SJCRH30 (cell line): ENCODE results near the gene DPYSL4. TPM values are rescaled to one million over a fixed set of nuclear protein-coding genes. Genes with fewer than 3 reads are reported as not detected.

ENCODE experiments used
- DNase-seq, 2 experiments: peaks; one replicate each; pipeline ENCODE4 v3.0.0-alpha.2; 2015 to 2020
- H3K27ac ChIP-seq: fragments of 250-450 bp; sonication (Bioruptor Pico); 2 replicates; pipeline ENCODE4 v1.5.1; 2020; ENCODE audit warnings: mild to moderate bottlenecking, moderate library complexity
- H3K27me3 ChIP-seq: fragments of 250-450 bp; sonication (Bioruptor Pico); 2 replicates; pipeline ENCODE4 v1.5.1; 2020; ENCODE audit warnings: mild to moderate bottlenecking, moderate library complexity
- H3K36me3 ChIP-seq: fragments of 250-450 bp; sonication (Bioruptor Pico); 2 replicates; pipeline ENCODE4 v1.5.1; 2020; ENCODE audit warnings: mild to moderate bottlenecking, moderate library complexity
- H3K4me1 ChIP-seq: fragments of 250-450 bp; sonication (Bioruptor Pico); 2 replicates; pipeline ENCODE4 v1.5.1; 2020; ENCODE audit warnings: mild to moderate bottlenecking, moderate library complexity
- H3K4me3 ChIP-seq: fragments of 250-450 bp; sonication (Bioruptor Pico); 2 replicates; pipeline ENCODE4 v1.5.1; 2020; ENCODE audit warnings: mild to moderate bottlenecking, moderate library complexity
- H3K9me3 ChIP-seq: fragments of 250-450 bp; sonication (Bioruptor Pico); replicated peaks from 2 replicates; pipeline ENCODE4 v1.5.1; 2020; ENCODE audit warnings: mild to moderate bottlenecking, moderate library complexity
- total RNA-seq: library from RNA; depleted of rRNA; stranded (reverse); fragments of >200 nt; shearing (Covaris generic); gene quantifications from 2 replicates; pipeline ENCODE4 v1.2.3, GENCODE V29; 2014

Gene DPYSL4
- total RNA-seq, 1 experiment from 2014 or later, result not detected

- DNase-seq, result no peak
- no peak overlapping the region for H3K27ac ChIP-seq
These were observed 13.1 kb downstream of the DPYSL4 start for GRCh38 chr10:132199854-132200311.

GRCh38 chr10:132200344-132201110 is 13.8 kb downstream of the DPYSL4 start:
- Histone ChIP-seq H3K4me1 (no peaks in the 10 kb centered on the region), H3K4me3 (no peak overlapping the region), H3K27me3 (no peaks in the 10 kb centered on the region), H3K27ac (no peak overlapping the region), H3K9me3 (no peaks in the 10 kb centered on the region), H3K36me3 (no peaks in the 10 kb centered on the region)
- no peak for DNase-seq

More at GRCh38 chr10:132199854-132200311, 13.1 kb downstream of the DPYSL4 start:
- Histone ChIP-seq H3K4me1 (no peaks in the 10 kb centered on the region), H3K9me3 (no peaks in the 10 kb centered on the region), H3K27me3 (no peaks in the 10 kb centered on the region), H3K36me3 (no peaks in the 10 kb centered on the region), H3K4me3 (no peak overlapping the region)

- DNase-seq, result no peak
- no peak overlapping the region for H3K4me3 ChIP-seq
- H3K27me3 ChIP-seq, result no peaks in the 10 kb centered on the region
- no peaks in the 10 kb centered on the region for H3K36me3 ChIP-seq
- H3K27ac ChIP-seq, result no peak overlapping the region
- H3K9me3 ChIP-seq, result no peaks in the 10 kb centered on the region
- no peaks in the 10 kb centered on the region for H3K4me1 ChIP-seq
These were observed 14.6 kb downstream of the DPYSL4 start for GRCh38 chr10:132201111-132201969.

GRCh38 chr10:132202070-132202970 is 15.6 kb downstream of the DPYSL4 start:
- no peak overlapping the region for H3K27ac ChIP-seq
- H3K9me3 ChIP-seq, result no peaks in the 10 kb centered on the region
- H3K36me3 ChIP-seq, result no peaks in the 10 kb centered on the region
- H3K4me3 ChIP-seq, result no peak overlapping the region
- DNase-seq, result no peak
- no peaks in the 10 kb centered on the region for H3K4me1 ChIP-seq
- no peaks in the 10 kb centered on the region for H3K27me3 ChIP-seq

GRCh38 chr10:132203256-132204077 is 16.7 kb downstream of the DPYSL4 start:
- Histone ChIP-seq H3K9me3 (no peaks in the 10 kb centered on the region), H3K36me3 (no peaks in the 10 kb centered on the region), H3K27ac (no peak overlapping the region), H3K27me3 (no peaks in the 10 kb centered on the region), H3K4me1 (no peaks in the 10 kb centered on the region), H3K4me3 (no peak overlapping the region)
- no peak for DNase-seq

GRCh38 chr10:132204078-132204780 is 17.5 kb downstream of the DPYSL4 start:
- Histone ChIP-seq H3K27ac (no peak overlapping the region), H3K4me1 (no peaks in the 10 kb centered on the region), H3K36me3 (no peaks in the 10 kb centered on the region), H3K27me3 (no peaks in the 10 kb centered on the region), H3K9me3 (no peaks in the 10 kb centered on the region), H3K4me3 (no peak overlapping the region)
- no peak for DNase-seq

GRCh38 chr10:132204781-132205473 is 18.2 kb downstream of the DPYSL4 start:
- Histone ChIP-seq H3K4me3 (no peak overlapping the region), H3K36me3 (no peaks in the 10 kb centered on the region), H3K27ac (no peak overlapping the region), H3K9me3 (no peaks in the 10 kb centered on the region), H3K27me3 (no peaks in the 10 kb centered on the region), H3K4me1 (no peaks in the 10 kb centered on the region)
- DNase-seq, result no peak

GRCh38 chr10:132205650-132206376 is 19.1 kb downstream of the DPYSL4 start:
- no peak for DNase-seq
- Histone ChIP-seq H3K4me1 (no peaks in the 10 kb centered on the region), H3K27ac (no peak overlapping the region), H3K4me3 (no peak overlapping the region), H3K9me3 (no peaks in the 10 kb centered on the region), H3K36me3 (no peaks in the 10 kb centered on the region), H3K27me3 (no peaks in the 10 kb centered on the region)

GRCh38 chr10:132206377-132206745 is 19.6 kb downstream of the DPYSL4 start:
- no peak for DNase-seq
- no peaks in the 10 kb centered on the region for H3K27me3 ChIP-seq
- no peaks in the 10 kb centered on the region for H3K9me3 ChIP-seq
- no peaks in the 10 kb centered on the region for H3K4me1 ChIP-seq
- no peak overlapping the region for H3K27ac ChIP-seq
- no peaks in the 10 kb centered on the region for H3K36me3 ChIP-seq
- no peak overlapping the region for H3K4me3 ChIP-seq

- no peaks in the 10 kb centered on the region for H3K36me3 ChIP-seq
- no peak overlapping the region for H3K4me3 ChIP-seq
- no peaks in the 10 kb centered on the region for H3K27me3 ChIP-seq
- no peaks in the 10 kb centered on the region for H3K9me3 ChIP-seq
- DNase-seq, result no peak
- no peaks in the 10 kb centered on the region for H3K4me1 ChIP-seq
- no peak overlapping the region for H3K27ac ChIP-seq
These were observed 20.2 kb downstream of the DPYSL4 start for GRCh38 chr10:132206806-132207535.

- H3K36me3 ChIP-seq, result no peaks in the 10 kb centered on the region
- H3K4me1 ChIP-seq, result no peaks in the 10 kb centered on the region
- no peak overlapping the region for H3K27ac ChIP-seq
- no peaks in the 10 kb centered on the region for H3K9me3 ChIP-seq
- no peak overlapping the region for H3K4me3 ChIP-seq
- no peaks in the 10 kb centered on the region for H3K27me3 ChIP-seq
- no peak for DNase-seq
These were observed 21.1 kb downstream of the DPYSL4 start for GRCh38 chr10:132207536-132208461.
